ENCODE results near the gene FBXO28. TPM values are rescaled to one million over a fixed set of nuclear protein-coding genes. Genes with fewer than 3 reads are reported as not detected.
"Not testable (repeated sequence)": the region's sequence is repeated elsewhere in the genome, so short reads cannot be mapped to it uniquely, and the experiment has no call there.

FBXO28 gene
- 32.5 TPM for polyA plus RNA-seq (2013, experiment 1 of 2)
- 29.9 TPM for polyA plus RNA-seq (2013, experiment 2 of 2)

GRCh38 chr1:224113918-224114786 is at the start of gene FBXO28:
FBXO28 (plus strand) TSS chr1:224114111; CDS start chr1:224114130, 19 bp downstream.
- H3K9me3 ChIP-seq (ENCODE audit: insufficient read depth, low read depth, low read length) = no peaks in the 10 kb centered on the region
- no peaks in the 10 kb centered on the region for H3K27me3 ChIP-seq (ENCODE audit: insufficient read depth, low read length)
- WGBS = under 1% methylated on average over 60 of the region's 60 CpGs
- peaks cover 13% of the 10 kb centered on the region for H3K4me1 ChIP-seq (ENCODE audit: insufficient read depth, low read length)
- peak within 1 kb of the TSS; percentile 86 for H3K27ac ChIP-seq (ENCODE audit: low read depth, low read length)
- peaks cover 7% of the 10 kb centered on the region for H3K36me3 ChIP-seq (ENCODE audit: insufficient read depth, low read length)
- H3K4me3 ChIP-seq (ENCODE audit: low read length) = peak within 1 kb of the TSS; percentile 92
- H3K9ac ChIP-seq (ENCODE audit: low read depth, low read length) = peak within 1 kb of the TSS; percentile 87

- Histone ChIP-seq H3K27me3 (ENCODE audit: insufficient read depth, low read length) (no peaks in the 10 kb centered on the region), H3K4me1 (ENCODE audit: insufficient read depth, low read length) (peaks cover 6% of the 10 kb centered on the region), H3K9me3 (ENCODE audit: insufficient read depth, low read depth, low read length) (no peaks in the 10 kb centered on the region), H3K27ac (ENCODE audit: low read depth, low read length) (peak overlapping the region; percentile 17; the same call in 1 of the 2 replicates), H3K36me3 (ENCODE audit: insufficient read depth, low read length) (no peaks in the 10 kb centered on the region), H3K9ac (ENCODE audit: low read depth, low read length) (no peak overlapping the region), H3K4me3 (ENCODE audit: low read length) (no peak overlapping the region)
- 38% methylated on average over 3 of the region's 5 CpGs for WGBS
Measured at GRCh38 chr1:224064150-224064549, 49.8 kb upstream of the FBXO28 start.

- Histone ChIP-seq H3K36me3 (ENCODE audit: insufficient read depth, low read length) (no peaks in the 10 kb centered on the region), H3K27me3 (ENCODE audit: insufficient read depth, low read length) (no peaks in the 10 kb centered on the region), H3K4me3 (ENCODE audit: low read length) (no peak overlapping the region), H3K9me3 (ENCODE audit: insufficient read depth, low read depth, low read length) (no peaks in the 10 kb centered on the region), H3K27ac (ENCODE audit: low read depth, low read length) (no peak overlapping the region), H3K9ac (ENCODE audit: low read depth, low read length) (no peak overlapping the region), H3K4me1 (ENCODE audit: insufficient read depth, low read length) (peaks cover 6% of the 10 kb centered on the region)
- WGBS = 88% methylated on average over 2 of the region's 2 CpGs
Measured at GRCh38 chr1:224065455-224065854, 48.5 kb upstream of the FBXO28 start.

GRCh38 chr1:224067207-224067606 is 46.7 kb upstream of the FBXO28 start:
- H3K27ac ChIP-seq (ENCODE audit: low read depth, low read length) = no peak overlapping the region
- no peak overlapping the region for H3K4me3 ChIP-seq (ENCODE audit: low read length)
- H3K36me3 ChIP-seq (ENCODE audit: insufficient read depth, low read length) = no peaks in the 10 kb centered on the region
- no peak overlapping the region for H3K9ac ChIP-seq (ENCODE audit: low read depth, low read length)
- H3K4me1 ChIP-seq (ENCODE audit: insufficient read depth, low read length) = peaks cover 6% of the 10 kb centered on the region
- no peaks in the 10 kb centered on the region for H3K9me3 ChIP-seq (ENCODE audit: insufficient read depth, low read depth, low read length)
- no peaks in the 10 kb centered on the region for H3K27me3 ChIP-seq (ENCODE audit: insufficient read depth, low read length)

- H3K9me3 ChIP-seq (ENCODE audit: insufficient read depth, low read depth, low read length) = peaks cover 6% of the 10 kb centered on the region; the same call in 1 of the 2 replicates
Measured at GRCh38 chr1:224067621-224068457, 46.1 kb upstream of the FBXO28 start.

GRCh38 chr1:224068458-224069072 is 45.3 kb upstream of the FBXO28 start:
- Histone ChIP-seq H3K36me3 (ENCODE audit: insufficient read depth, low read length) (no peaks in the 10 kb centered on the region), H3K27ac (ENCODE audit: low read depth, low read length) (no peak overlapping the region), H3K9me3 (ENCODE audit: insufficient read depth, low read depth, low read length) (peaks cover 7% of the 10 kb centered on the region; the same call in 1 of the 2 replicates), H3K4me1 (ENCODE audit: insufficient read depth, low read length) (peaks cover 5% of the 10 kb centered on the region), H3K27me3 (ENCODE audit: insufficient read depth, low read length) (no peaks in the 10 kb centered on the region), H3K9ac (ENCODE audit: low read depth, low read length) (no peak overlapping the region), H3K4me3 (ENCODE audit: low read length) (no peak overlapping the region)
- 92% methylated on average over 4 of the region's 4 CpGs for WGBS

More at GRCh38 chr1:224067621-224068457, 46.1 kb upstream of the FBXO28 start:
- Histone ChIP-seq H3K9ac (ENCODE audit: low read depth, low read length) (no peak overlapping the region), H3K4me1 (ENCODE audit: insufficient read depth, low read length) (peaks cover 6% of the 10 kb centered on the region), H3K36me3 (ENCODE audit: insufficient read depth, low read length) (no peaks in the 10 kb centered on the region), H3K4me3 (ENCODE audit: low read length) (no peak overlapping the region), H3K27me3 (ENCODE audit: insufficient read depth, low read length) (no peaks in the 10 kb centered on the region), H3K27ac (ENCODE audit: low read depth, low read length) (no peak overlapping the region)
- WGBS = 83% methylated on average over 2 of the region's 3 CpGs

GRCh38 chr1:224069138-224069537 is 44.8 kb upstream of the FBXO28 start:
- Histone ChIP-seq H3K27me3 (ENCODE audit: insufficient read depth, low read length) (no peaks in the 10 kb centered on the region), H3K4me3 (ENCODE audit: low read length) (no peak overlapping the region), H3K36me3 (ENCODE audit: insufficient read depth, low read length) (no peaks in the 10 kb centered on the region), H3K27ac (ENCODE audit: low read depth, low read length) (no peak overlapping the region), H3K4me1 (ENCODE audit: insufficient read depth, low read length) (no peaks in the 10 kb centered on the region; the same call in 1 of the 2 replicates), H3K9ac (ENCODE audit: low read depth, low read length) (no peak overlapping the region), H3K9me3 (ENCODE audit: insufficient read depth, low read depth, low read length) (peaks cover 7% of the 10 kb centered on the region; the same call in 1 of the 2 replicates)
- WGBS = 88% methylated on average over 2 of the region's 3 CpGs

GRCh38 chr1:224070521-224070920 is 43.4 kb upstream of the FBXO28 start:
- H3K4me1 ChIP-seq (ENCODE audit: insufficient read depth, low read length) = no peaks in the 10 kb centered on the region; the same call in 1 of the 2 replicates
- WGBS = 56% methylated on average over 2 of the region's 2 CpGs
- H3K4me3 ChIP-seq (ENCODE audit: low read length) = no peak overlapping the region
- H3K9ac ChIP-seq (ENCODE audit: low read depth, low read length) = no peak overlapping the region
- no peak overlapping the region for H3K27ac ChIP-seq (ENCODE audit: low read depth, low read length)
- no peaks in the 10 kb centered on the region for H3K27me3 ChIP-seq (ENCODE audit: insufficient read depth, low read length)
- H3K9me3 ChIP-seq (ENCODE audit: insufficient read depth, low read depth, low read length) = peaks cover 7% of the 10 kb centered on the region; the same call in 1 of the 2 replicates
- H3K36me3 ChIP-seq (ENCODE audit: insufficient read depth, low read length) = no peaks in the 10 kb centered on the region

GRCh38 chr1:224076407-224076806 is 37.5 kb upstream of the FBXO28 start:
- Histone ChIP-seq H3K27ac (ENCODE audit: low read depth, low read length) (no peak overlapping the region), H3K36me3 (ENCODE audit: insufficient read depth, low read length) (no peaks in the 10 kb centered on the region), H3K9ac (ENCODE audit: low read depth, low read length) (no peak overlapping the region), H3K4me3 (ENCODE audit: low read length) (no peak overlapping the region), H3K4me1 (ENCODE audit: insufficient read depth, low read length) (peaks cover 3% of the 10 kb centered on the region; the same call in 1 of the 2 replicates), H3K27me3 (ENCODE audit: insufficient read depth, low read length) (no peaks in the 10 kb centered on the region), H3K9me3 (ENCODE audit: insufficient read depth, low read depth, low read length) (peaks cover 7% of the 10 kb centered on the region; the same call in 1 of the 2 replicates)
- WGBS = 95% methylated on average over 3 of the region's 3 CpGs

- WGBS = 79% methylated on average over 9 of the region's 9 CpGs
- H3K27me3 ChIP-seq (ENCODE audit: insufficient read depth, low read length); H3K27ac ChIP-seq (ENCODE audit: low read depth, low read length); H3K9ac ChIP-seq (ENCODE audit: low read depth, low read length); H3K4me1 ChIP-seq (ENCODE audit: insufficient read depth, low read length); H3K36me3 ChIP-seq (ENCODE audit: insufficient read depth, low read length); H3K9me3 ChIP-seq (ENCODE audit: insufficient read depth, low read depth, low read length); H3K4me3 ChIP-seq (ENCODE audit: low read length): not testable (repeated sequence)
Measured at GRCh38 chr1:224079644-224080043, 34.3 kb upstream of the FBXO28 start.
